Dendritic cell treated with granulocyte-macrophage colony-stimulating factor and Interleukin-4, amounts not matched to agents 40 ng/mL and 50 ng/mL, for 4 days (primary cell): ENCODE measurements around the gene UCMA.

ENCODE experiments used
- H3K27ac Mint-ChIP-seq: one replicate; pipeline ENCODE4 v1.8.0; 2022; ENCODE audit warnings: mild to moderate bottlenecking, mixed read lengths
- H3K27me3 Mint-ChIP-seq: one replicate; pipeline ENCODE4 v1.8.0; 2022; ENCODE audit warnings: mild to moderate bottlenecking, mixed read lengths
- H3K36me3 Mint-ChIP-seq: one replicate; pipeline ENCODE4 v1.8.0; 2022; ENCODE audit warnings: low read depth, mixed read lengths
- H3K4me1 Mint-ChIP-seq: one replicate; pipeline ENCODE4 v1.8.0; 2022; ENCODE audit warnings: low read depth, mixed read lengths
- H3K4me3 Mint-ChIP-seq: one replicate; pipeline ENCODE4 v1.8.0; 2022; ENCODE audit warnings: mild to moderate bottlenecking, moderate library complexity, mixed read lengths
- H3K9me3 Mint-ChIP-seq: one replicate; pipeline ENCODE4 v1.8.0; 2022; ENCODE audit warnings: mixed read lengths
- intact Hi-C: fragments of 100-400 bp; cut with micrococcal nuclease; formaldehyde crosslinking; loops from one replicate; pipeline ENCODE4 v1.15.0; 2022

The UCMA gene

DNA sequence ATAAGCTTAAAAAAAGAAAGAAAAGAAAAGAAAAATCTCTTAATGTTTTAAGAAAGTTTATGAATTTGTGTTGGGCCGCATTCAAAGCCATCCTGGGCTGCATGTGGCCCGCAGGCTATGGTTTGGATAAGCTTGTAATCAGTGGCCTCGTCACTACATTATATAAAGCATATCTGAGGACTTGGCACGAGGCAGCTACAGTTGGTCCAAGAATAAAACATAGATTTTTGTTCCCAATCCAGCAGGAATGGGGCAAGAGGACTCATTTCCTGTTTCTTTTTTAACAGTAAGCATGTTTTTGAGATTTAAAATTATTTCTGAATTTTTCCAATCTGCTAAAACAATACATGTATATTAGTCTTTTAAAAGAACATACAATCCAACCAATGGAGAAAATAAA lies 44.2 kb downstream of the UCMA start:
- H3K4me1 Mint-ChIP-seq = no peaks in the 10 kb centered on the region
- H3K4me3 Mint-ChIP-seq = no peak overlapping the region
- H3K9me3 Mint-ChIP-seq = no peaks in the 10 kb centered on the region
- H3K27me3 Mint-ChIP-seq = no peaks in the 10 kb centered on the region
- no peak overlapping the region for H3K27ac Mint-ChIP-seq
- H3K36me3 Mint-ChIP-seq = peaks cover 5% of the 10 kb centered on the region
- intact Hi-C loops = no loop called here

DNA sequence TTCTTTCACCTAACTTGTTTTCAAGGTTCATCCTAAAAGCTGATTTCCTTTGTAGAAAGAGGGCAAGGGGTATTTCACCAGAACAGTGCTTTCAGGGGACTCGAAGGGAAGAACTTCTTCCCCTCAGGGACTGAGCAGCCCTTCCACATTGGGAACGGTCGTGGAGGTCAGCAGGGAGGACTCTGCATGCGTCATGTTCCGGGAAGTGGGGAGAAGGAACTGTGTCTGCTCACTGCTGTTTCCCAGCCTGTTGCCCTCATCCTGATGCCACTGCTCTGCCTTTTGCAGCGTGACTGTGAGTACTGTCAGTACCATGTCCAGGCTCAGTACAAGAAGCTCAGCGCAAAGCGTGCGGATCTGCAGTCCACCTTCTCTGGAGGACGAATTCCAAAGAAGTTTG lies 45.6 kb downstream of the UCMA start:
- Mint-ChIP-seq H3K4me1 (no peaks in the 10 kb centered on the region), H3K36me3 (peaks cover 6% of the 10 kb centered on the region), H3K27me3 (no peaks in the 10 kb centered on the region), H3K4me3 (no peak overlapping the region), H3K9me3 (no peaks in the 10 kb centered on the region), H3K27ac (no peak overlapping the region)
- intact Hi-C loops = no loop called here

- no peak overlapping the region for H3K27ac Mint-ChIP-seq
- H3K9me3 Mint-ChIP-seq = no peaks in the 10 kb centered on the region
- no peaks in the 10 kb centered on the region for H3K4me1 Mint-ChIP-seq
- intact Hi-C loops = no loop called here
- peaks cover 7% of the 10 kb centered on the region for H3K36me3 Mint-ChIP-seq
- H3K27me3 Mint-ChIP-seq = no peaks in the 10 kb centered on the region
- H3K4me3 Mint-ChIP-seq = no peak overlapping the region
Observed at GRCh38 chr10:13187135-13187534, 47.0 kb downstream of the UCMA start.

GRCh38 chr10:13184730-13185514 lies 49.3 kb downstream of the UCMA start:
- Mint-ChIP-seq H3K27ac (no peak overlapping the region), H3K36me3 (peaks cover 7% of the 10 kb centered on the region), H3K4me1 (no peaks in the 10 kb centered on the region)

GRCh38 chr10:13184276-13184675 lies 49.9 kb downstream of the UCMA start:
- Mint-ChIP-seq H3K9me3 (no peaks in the 10 kb centered on the region), H3K36me3 (peaks cover 7% of the 10 kb centered on the region), H3K4me1 (no peaks in the 10 kb centered on the region), H3K27me3 (no peaks in the 10 kb centered on the region), H3K4me3 (no peak overlapping the region), H3K27ac (no peak overlapping the region)
- intact Hi-C loops = no loop called here

More at GRCh38 chr10:13184730-13185514, 49.3 kb downstream of the UCMA start:
- H3K4me3 Mint-ChIP-seq = no peak overlapping the region
- H3K27me3 Mint-ChIP-seq = no peaks in the 10 kb centered on the region
- intact Hi-C loops = no loop called here
- H3K9me3 Mint-ChIP-seq = no peaks in the 10 kb centered on the region

- no peaks in the 10 kb centered on the region for H3K4me1 Mint-ChIP-seq
- intact Hi-C loops = no loop called here
- H3K27me3 Mint-ChIP-seq = no peaks in the 10 kb centered on the region
- H3K36me3 Mint-ChIP-seq = peaks cover 7% of the 10 kb centered on the region
- H3K27ac Mint-ChIP-seq = no peak overlapping the region
- H3K9me3 Mint-ChIP-seq = no peaks in the 10 kb centered on the region
- H3K4me3 Mint-ChIP-seq = no peak overlapping the region
Observed at GRCh38 chr10:13183625-13184024, 50.5 kb downstream of the UCMA start.

- Mint-ChIP-seq H3K9me3 (no peaks in the 10 kb centered on the region), H3K36me3 (peaks cover 7% of the 10 kb centered on the region), H3K27me3 (no peaks in the 10 kb centered on the region), H3K4me1 (no peaks in the 10 kb centered on the region), H3K27ac (no peak overlapping the region), H3K4me3 (no peak overlapping the region)
- intact Hi-C loops = no loop called here
Observed at GRCh38 chr10:13182424-13182823, 51.8 kb downstream of the UCMA start.

GRCh38 chr10:13180788-13181187 lies 53.4 kb downstream of the UCMA start:
- no peaks in the 10 kb centered on the region for H3K4me1 Mint-ChIP-seq
- H3K4me3 Mint-ChIP-seq = no peak overlapping the region
- H3K36me3 Mint-ChIP-seq = peaks cover 7% of the 10 kb centered on the region
- no peaks in the 10 kb centered on the region for H3K9me3 Mint-ChIP-seq
- H3K27ac Mint-ChIP-seq = no peak overlapping the region
- no peaks in the 10 kb centered on the region for H3K27me3 Mint-ChIP-seq
- intact Hi-C loops = no loop called here

- H3K27ac Mint-ChIP-seq = no peak overlapping the region
- H3K27me3 Mint-ChIP-seq = no peaks in the 10 kb centered on the region
- H3K4me1 Mint-ChIP-seq = no peaks in the 10 kb centered on the region
- intact Hi-C loops = no loop called here
- no peaks in the 10 kb centered on the region for H3K9me3 Mint-ChIP-seq
- H3K36me3 Mint-ChIP-seq = no peaks in the 10 kb centered on the region
- H3K4me3 Mint-ChIP-seq = no peak overlapping the region
Observed at GRCh38 chr10:13173616-13174015, 60.6 kb downstream of the UCMA start.
